Measurements from ENCODE around the gene MOB3B. TPM values are rescaled to one million over a fixed set of nuclear protein-coding genes. Genes with fewer than 3 reads are reported as not detected.

Gene MOB3B
- total RNA-seq, 1 experiment from 2014 or later: 0.19 TPM

DNA sequence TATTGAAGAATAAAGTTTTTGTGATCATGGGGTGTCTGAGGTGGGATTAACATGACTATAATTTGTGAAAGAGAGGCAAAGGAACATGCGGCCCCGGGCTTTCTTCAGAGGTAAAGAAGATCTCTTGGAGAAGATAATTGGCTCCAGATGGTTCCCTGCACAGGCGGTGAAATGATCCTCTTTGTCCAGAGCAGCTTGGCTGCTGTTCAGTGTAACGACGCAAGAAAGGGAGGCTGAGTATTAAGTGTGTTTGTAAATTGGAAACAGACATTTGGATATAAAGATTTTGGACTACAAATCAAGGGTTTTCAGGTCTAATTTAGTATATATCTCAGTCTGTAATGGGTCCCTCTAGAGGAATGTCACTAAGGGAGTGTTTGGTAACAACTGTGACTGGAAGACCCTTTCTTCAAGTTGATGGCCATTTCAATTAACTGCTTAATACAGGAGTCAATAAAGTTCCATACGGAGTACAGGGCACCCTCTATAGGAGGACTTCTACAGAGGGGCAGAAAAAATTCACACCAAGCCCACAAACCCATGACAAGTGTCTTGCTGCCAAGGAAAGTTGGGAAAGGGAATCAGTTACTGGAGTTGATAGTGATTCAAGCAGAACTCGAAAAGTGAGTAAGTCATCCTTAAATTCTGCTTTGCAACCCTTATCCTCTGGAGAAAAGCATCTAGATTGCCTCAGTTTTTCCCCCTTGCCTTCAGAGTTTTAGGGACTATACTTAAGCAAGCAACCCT, 236.8 kb downstream of the MOB3B start:
- H3K27ac ChIP-seq (ENCODE audit: low read depth, low read length, poor library complexity, severe bottlenecking): no peak overlapping the region
- H3K9me3 ChIP-seq (ENCODE audit: low read depth, low read length, poor library complexity, severe bottlenecking): no peaks in the 10 kb centered on the region
- POLR2A ChIA-PET (ENCODE audit: low non-redundant PET): no interaction called here
- no peaks in the 10 kb centered on the region for H3K4me1 ChIP-seq (ENCODE audit: insufficient read depth, low read length, poor library complexity, severe bottlenecking)
- H3K36me3 ChIP-seq (ENCODE audit: insufficient read depth, low read length, poor library complexity, severe bottlenecking): no peaks in the 10 kb centered on the region
- TF ChIP-seq, protein P1, sequence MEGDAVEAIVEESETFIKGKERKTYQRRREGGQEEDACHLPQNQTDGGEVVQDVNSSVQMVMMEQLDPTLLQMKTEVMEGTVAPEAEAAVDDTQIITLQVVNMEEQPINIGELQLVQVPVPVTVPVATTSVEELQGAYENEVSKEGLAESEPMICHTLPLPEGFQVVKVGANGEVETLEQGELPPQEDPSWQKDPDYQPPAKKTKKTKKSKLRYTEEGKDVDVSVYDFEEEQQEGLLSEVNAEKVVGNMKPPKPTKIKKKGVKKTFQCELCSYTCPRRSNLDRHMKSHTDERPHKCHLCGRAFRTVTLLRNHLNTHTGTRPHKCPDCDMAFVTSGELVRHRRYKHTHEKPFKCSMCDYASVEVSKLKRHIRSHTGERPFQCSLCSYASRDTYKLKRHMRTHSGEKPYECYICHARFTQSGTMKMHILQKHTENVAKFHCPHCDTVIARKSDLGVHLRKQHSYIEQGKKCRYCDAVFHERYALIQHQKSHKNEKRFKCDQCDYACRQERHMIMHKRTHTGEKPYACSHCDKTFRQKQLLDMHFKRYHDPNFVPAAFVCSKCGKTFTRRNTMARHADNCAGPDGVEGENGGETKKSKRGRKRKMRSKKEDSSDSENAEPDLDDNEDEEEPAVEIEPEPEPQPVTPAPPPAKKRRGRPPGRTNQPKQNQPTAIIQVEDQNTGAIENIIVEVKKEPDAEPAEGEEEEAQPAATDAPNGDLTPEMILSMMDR (conservative IDR thresholded peaks at IDR 0.05; ENCODE audit: low read depth, low read length): no peak
- no peak for TF ChIP-seq EZH2 (IDR thresholded peaks at IDR 0.05; ENCODE audit: borderline replicate concordance, low read depth, low read length, poor library complexity, severe bottlenecking)
- DNase-seq (ENCODE audit: low spot score): peak; percentile 47
- H3K27me3 ChIP-seq (replicated peaks; ENCODE audit: insufficient read depth, low read depth, low read length, poor library complexity): no peaks in the 10 kb centered on the region
- intact Hi-C loops (cut with micrococcal nuclease; ENCODE audit: unreplicated experiment): no loop called here
- CTCF ChIA-PET: no interaction called here
- H3K4me3 ChIP-seq (ENCODE audit: low read depth, low read length, poor library complexity, severe bottlenecking): no peak overlapping the region
- BruUV-seq (replicated peaks): no TSS peak

DNA sequence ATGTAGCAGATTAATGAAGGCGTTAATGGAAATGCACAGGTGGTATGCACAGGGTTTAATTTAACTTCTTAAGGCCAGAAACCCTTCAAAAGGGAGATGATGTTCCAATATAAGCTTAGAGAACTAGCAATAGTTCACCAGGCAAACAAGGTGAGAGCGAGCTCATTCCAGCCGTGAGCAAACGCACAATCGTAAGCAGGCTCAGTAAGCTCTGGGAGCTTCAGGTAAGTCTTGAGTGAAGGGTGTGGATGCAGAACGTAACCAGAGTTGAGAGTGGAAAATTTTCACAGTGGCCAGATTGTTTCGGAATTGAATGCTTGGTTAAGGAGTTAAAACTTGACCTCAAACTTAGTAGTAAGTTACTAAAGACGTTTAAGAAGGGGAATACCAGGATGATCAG, 238.3 kb downstream of the MOB3B start:
- DNase-seq (ENCODE audit: low spot score): no peak
- no peaks in the 10 kb centered on the region for H3K9me3 ChIP-seq (ENCODE audit: low read depth, low read length, poor library complexity, severe bottlenecking)
- CTCF ChIA-PET: no interaction called here
- POLR2A ChIA-PET (ENCODE audit: low non-redundant PET): no interaction called here
- intact Hi-C loops (cut with micrococcal nuclease; ENCODE audit: unreplicated experiment): no loop called here
- H3K36me3 ChIP-seq (ENCODE audit: insufficient read depth, low read length, poor library complexity, severe bottlenecking): no peaks in the 10 kb centered on the region
- no peaks in the 10 kb centered on the region for H3K27me3 ChIP-seq (replicated peaks; ENCODE audit: insufficient read depth, low read depth, low read length, poor library complexity)
- no TSS peak for BruUV-seq (replicated peaks)
- no peak overlapping the region for H3K27ac ChIP-seq (ENCODE audit: low read depth, low read length, poor library complexity, severe bottlenecking)
- no peaks in the 10 kb centered on the region for H3K4me1 ChIP-seq (ENCODE audit: insufficient read depth, low read length, poor library complexity, severe bottlenecking)
- TF ChIP-seq, protein P1 (conservative IDR thresholded peaks at IDR 0.05; ENCODE audit: low read depth, low read length): no peak
- no peak for TF ChIP-seq EZH2 (IDR thresholded peaks at IDR 0.05; ENCODE audit: borderline replicate concordance, low read depth, low read length, poor library complexity, severe bottlenecking)
- no peak overlapping the region for H3K4me3 ChIP-seq (ENCODE audit: low read depth, low read length, poor library complexity, severe bottlenecking)

DNA sequence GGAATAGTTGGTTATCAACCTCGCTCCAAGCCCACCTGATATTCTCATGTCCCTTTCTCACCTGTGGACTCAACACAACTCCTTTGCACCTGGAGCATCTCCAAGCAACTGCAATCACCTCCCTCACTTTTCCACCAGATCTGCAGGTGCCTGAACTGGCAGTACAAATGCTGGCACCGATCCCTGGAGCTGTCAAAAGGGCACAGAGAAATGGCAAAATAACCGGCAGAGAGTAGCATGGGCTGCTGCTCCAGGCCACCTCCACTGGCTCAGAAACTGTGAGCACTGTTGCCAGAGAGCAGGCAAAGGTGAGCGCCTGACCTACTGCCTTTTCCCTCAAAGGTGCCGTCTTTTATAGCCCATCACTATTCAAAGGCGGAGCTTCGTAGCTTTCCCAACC, 247.3 kb downstream of the MOB3B start:
- TF ChIP-seq, protein P1 (conservative IDR thresholded peaks at IDR 0.05; ENCODE audit: low read depth, low read length): no peak
- no peak for TF ChIP-seq EZH2 (IDR thresholded peaks at IDR 0.05; ENCODE audit: borderline replicate concordance, low read depth, low read length, poor library complexity, severe bottlenecking)
- no peaks in the 10 kb centered on the region for H3K9me3 ChIP-seq (ENCODE audit: low read depth, low read length, poor library complexity, severe bottlenecking)
- ChIA-PET POLR2A (ENCODE audit: low non-redundant PET) (no interaction called here), CTCF (no interaction called here)
- no peak overlapping the region for H3K4me3 ChIP-seq (ENCODE audit: low read depth, low read length, poor library complexity, severe bottlenecking)
- intact Hi-C loops (cut with micrococcal nuclease; ENCODE audit: unreplicated experiment): no loop called here
- DNase-seq (ENCODE audit: low spot score): no peak
- H3K27ac ChIP-seq (ENCODE audit: low read depth, low read length, poor library complexity, severe bottlenecking): no peak overlapping the region
- no TSS peak for BruUV-seq (replicated peaks)
- no peaks in the 10 kb centered on the region for H3K36me3 ChIP-seq (ENCODE audit: insufficient read depth, low read length, poor library complexity, severe bottlenecking)
- no peaks in the 10 kb centered on the region for H3K27me3 ChIP-seq (replicated peaks; ENCODE audit: insufficient read depth, low read depth, low read length, poor library complexity)
- H3K4me1 ChIP-seq (ENCODE audit: insufficient read depth, low read length, poor library complexity, severe bottlenecking): no peaks in the 10 kb centered on the region
